ENCODE measurements around the gene FBXL17.
"Not testable (repeated sequence)": the region's sequence is repeated elsewhere in the genome, so short reads cannot be mapped to it uniquely, and the experiment has no call there.

Gene FBXL17

DNA sequence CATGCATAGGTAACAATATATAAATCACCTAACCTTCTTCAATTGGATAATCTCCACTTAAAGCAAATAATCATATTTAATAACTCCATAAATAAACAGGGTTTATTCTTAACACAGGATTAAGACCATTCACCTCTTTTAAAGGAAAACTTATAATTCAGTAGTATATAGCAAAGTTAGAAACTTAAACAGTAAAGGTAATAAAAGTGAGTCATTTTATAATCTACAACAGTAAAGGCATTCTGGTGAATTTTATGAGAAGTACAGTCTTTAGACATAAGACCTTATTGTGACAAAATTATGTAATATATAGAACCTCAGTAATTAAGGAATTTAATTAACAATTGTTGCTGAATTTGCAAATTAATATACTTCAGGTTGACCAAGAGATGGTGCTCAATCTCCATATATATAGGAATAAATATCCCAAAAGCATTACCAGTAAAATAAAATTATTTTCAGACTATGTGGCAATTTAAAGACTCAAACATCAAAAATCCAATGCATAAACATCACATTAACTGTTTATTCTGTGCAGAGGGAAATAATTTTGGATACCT is 84.8 kb downstream of the FBXL17 start:
- DNase-seq, result no peak

DNA sequence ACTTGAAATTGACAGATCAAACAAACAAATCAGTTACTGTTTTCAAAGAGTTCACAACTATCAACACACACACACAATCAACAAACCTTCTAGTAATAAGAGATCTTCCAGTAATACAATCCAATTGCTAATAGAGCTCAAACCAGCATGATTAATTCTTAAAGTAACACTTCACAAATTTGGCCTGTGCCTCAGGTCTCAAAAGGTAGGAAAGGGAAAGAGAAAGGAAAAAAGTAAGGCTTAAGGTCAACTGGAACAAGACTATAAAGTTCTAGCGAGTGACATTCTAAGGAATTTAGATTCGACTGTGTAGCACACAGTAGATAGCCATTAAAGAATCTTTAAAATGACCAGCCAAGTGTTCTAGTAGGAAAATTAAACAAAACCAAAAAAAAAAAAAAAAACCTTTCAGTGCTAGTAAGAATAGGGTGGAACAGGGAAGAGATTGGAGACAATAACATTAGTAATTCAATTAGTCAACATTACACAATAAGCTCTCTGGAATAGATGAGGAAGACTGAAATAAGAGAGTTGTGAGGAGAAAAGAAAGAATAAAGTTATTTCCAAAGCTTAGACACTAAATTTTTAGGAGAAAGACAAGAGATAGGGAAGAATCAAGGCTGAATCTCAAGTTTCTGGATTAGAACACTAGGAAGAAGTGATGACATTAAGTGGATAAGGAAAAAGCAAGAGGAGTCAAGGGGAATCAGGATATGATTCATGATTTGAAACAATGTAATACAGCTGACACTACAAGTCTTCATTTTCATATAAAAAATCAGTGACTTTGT is 86.1 kb downstream of the FBXL17 start:
- DNase-seq, result no peak

DNA sequence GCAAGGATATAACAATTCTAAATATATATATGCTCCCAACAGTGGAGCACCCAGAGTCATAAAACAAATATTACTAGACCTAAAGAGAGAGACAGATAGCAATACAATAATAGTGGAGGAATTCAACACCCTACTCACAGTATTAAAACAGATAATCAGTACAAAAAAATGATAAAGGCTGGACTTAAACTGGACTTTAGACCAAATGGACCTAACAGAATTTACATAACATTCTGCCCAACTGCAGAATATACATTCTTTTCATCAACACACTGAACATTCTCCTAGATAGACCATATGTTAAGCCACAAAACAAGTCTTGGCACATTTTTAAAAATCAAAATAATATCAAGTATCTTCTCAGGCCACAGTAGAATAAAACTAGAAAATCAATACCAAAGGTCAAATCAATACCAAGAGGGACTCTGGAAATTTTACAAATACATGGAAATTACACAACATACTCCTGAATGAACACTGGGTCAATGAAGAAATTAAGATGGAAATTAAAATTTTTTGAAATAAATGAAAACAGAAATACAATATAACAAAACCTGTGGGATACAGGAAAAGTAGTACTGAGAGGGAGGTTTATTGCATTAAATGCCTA is 100.8 kb downstream of the FBXL17 start:
- no peak for DNase-seq

DNA sequence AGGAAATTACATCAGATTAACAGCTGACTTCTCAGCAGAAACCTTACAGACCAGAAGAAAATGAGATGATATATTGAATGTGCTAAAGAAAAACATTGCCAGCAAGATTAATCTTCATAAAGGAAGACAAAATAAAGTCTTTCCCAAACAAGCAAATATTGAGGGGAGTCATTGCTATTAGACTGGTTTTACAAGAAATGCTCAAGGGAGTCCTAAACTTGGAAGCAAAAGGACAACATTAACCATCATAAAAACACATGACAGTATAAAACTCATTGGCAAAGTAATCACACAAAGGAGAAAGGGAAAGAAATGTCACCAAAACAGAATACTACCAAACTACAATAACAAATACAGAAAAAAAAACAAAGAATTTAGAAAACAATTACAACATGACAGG is 101.7 kb downstream of the FBXL17 start:
- DNase-seq, result no peak

DNA sequence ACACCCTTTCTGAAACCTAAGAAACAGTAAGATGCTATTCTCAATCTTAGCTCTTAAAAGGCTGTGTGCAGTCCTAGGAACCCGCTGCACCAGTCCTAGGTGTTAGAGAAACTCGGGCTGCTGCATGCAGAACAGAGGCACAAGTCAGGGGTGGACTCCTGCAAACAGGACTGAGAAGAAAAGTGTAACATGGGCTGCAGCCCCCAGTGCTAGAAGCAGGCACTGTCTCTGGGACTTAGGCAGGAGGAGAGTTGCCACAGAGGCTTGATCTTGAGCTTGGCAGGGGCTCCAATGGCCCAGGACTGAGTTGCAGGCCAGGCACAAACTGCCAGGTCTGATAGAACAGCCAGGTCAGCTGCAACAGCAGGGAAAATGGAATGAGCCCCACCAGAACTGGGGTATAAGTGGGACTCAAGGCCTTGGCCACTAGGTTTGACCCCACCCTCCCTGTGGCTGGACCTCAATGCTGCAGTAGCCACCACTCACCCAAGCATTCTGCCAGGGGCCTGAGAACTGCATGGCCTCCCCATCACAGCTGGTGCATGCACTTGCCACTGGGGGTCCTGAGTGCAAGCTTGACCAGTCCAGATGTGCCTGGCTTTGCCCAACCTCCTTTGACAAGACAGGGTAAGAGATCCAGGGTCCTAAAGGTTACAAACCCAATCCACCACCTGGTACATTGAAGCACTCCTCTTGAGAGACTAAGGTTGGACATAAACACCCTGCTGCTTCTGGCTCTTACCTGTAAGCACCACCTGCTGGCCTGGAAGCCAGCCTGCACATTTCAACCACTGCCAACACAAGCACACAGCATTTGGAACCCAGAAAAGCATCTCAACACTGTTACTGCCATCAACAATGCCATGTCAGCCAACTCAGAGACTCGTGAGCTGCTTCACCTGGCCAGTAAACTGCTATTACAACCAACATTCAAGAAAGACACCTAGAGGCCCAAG is 103.3 kb downstream of the FBXL17 start:
- DNase-seq, result no peak

DNA sequence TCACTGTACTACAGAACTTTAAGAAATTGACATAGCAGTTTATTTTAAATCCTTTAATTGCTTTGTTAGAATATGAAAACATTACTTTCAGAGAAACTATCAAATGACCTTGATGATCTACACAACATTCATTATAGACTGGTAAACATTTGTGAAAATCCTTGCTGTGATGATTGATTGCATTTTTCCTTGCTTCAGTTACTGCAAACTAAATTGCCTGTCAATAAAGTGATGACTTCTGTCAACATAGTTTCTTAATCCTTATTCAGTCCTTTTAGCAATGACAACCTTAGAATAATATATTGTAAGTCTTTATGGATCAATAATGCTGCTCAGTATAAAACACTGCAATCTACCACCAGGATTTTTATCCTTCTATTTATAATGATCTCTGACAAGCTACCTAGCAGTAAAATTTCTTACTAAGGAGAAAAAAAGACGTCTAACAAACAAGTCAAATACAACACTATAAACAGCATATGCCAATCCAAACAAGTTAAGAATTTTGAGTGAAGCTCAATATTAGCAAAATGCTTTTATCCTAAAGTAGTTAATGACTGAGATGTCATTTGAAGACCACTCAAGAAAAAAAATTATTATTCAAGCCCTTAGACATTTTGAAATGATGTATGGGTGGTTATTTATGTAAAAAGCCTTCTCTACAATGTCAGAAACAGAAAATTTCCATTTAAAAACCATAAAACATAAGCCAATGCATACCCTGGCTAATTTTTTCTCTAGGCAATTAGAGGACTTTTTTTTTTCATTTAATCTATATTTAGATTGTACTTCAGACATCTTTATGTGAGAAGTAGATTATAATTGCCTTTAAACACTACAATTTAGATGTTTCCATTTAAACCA is 105.5 kb downstream of the FBXL17 start:
- no peak for DNase-seq

DNA sequence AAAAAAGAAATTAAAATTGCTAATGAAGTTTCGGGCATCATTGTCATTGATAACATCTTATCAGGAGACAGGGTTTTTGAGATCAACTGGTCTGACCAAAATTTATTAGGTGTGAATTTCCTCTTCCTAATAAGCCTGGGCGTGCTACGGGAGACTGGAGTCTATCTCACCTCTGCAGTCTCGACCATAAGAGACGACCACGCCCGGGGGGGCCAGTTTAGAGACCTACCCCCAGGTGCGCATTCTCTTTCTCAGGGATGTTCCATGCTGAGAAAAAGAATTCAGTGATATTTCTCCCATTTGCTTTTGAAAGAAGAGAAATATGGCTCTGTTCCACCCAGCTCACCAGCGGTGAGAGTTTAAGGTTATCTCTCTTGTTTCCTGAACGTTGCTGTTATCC is 107.8 kb downstream of the FBXL17 start:
- not testable (repeated sequence) for DNase-seq

DNA sequence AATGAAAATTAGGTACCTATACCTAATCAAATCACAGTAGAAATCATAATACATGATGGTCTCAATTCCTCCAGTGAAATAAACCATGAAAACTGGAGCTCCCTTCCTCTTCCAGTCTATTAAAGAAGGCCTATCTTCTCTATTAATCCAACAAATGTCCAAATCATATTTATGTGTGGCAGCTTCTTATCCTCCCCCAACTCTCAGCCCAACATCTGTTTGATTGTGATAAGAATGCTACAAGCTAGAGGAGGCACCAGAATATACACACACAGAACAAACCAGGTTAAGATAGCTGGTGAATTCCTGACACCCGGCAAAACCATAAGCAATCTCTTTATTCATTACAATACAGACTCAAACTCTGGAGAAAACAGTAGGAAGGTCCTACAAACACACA is 110.8 kb downstream of the FBXL17 start:
- no peak for DNase-seq

DNA sequence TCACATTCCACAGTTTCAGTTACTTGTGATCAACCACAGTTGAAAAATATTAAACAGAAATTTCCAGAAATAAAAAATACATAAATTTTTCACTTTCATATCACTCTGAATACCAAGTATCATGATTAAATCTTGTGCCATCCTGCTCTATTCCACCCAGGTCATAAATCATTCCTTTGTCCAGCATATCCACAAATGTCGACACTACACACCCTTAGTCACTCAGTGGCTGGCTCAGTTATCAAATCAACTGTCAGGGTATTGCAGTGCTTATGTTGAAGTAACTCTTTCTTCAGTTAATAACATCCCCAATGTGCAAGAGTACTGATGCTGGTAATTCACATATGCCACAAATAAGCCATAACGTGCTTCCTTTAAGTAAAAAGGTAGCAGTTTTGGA is 115.7 kb downstream of the FBXL17 start:
- DNase-seq, result no peak

DNA sequence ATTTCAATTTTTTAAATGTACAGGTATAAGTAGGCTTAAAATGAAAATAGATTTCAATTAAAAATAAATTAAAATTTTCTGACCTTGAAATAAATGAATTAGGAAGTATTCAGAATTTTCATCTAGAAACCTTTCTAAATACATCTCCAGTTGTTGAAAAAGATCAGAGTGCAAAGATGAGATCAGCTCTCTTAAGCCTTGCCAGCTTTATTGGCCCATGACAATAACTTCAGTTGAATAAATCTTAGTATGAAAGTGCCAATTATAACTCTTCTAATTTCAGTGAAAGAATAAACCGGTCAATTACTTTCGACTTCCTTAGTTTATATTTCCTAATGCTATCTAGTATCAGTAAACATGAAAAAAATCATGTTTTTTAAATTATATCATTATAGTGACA is 117.4 kb downstream of the FBXL17 start:
- no peak for DNase-seq

DNA sequence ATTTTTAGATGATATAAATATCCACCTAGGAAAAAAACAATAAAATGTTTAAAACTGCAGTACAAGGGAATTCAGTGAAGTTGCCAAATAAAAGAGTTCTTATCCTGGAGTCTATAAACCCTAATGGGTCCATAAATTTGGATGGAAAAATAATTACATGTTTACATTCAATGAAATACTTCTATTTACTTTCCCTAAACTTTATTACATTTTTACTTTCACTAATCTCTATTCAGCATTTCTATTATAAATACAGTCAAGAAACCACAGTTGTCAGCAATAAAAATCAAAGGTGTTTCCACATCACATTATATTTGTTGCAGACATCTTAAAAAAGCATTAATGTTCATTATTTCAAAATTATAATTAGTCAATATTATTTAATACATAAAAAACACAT is 118.6 kb downstream of the FBXL17 start:
- DNase-seq, result no peak

DNA sequence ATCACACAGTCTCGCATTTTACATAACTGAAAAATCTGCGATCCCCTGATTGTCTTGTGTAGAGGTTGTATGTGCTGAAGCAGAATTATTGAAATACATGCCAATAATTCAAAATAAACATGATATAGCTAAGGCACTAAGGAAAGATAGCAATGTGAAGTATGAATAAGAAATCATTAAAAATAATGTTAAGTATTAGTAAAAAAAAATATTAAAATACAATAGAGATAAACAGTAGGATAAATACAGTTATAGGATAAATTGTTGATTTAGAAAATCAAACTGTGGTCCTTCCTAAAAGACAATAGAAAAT is 121.1 kb downstream of the FBXL17 start:
- no peak for DNase-seq

DNA sequence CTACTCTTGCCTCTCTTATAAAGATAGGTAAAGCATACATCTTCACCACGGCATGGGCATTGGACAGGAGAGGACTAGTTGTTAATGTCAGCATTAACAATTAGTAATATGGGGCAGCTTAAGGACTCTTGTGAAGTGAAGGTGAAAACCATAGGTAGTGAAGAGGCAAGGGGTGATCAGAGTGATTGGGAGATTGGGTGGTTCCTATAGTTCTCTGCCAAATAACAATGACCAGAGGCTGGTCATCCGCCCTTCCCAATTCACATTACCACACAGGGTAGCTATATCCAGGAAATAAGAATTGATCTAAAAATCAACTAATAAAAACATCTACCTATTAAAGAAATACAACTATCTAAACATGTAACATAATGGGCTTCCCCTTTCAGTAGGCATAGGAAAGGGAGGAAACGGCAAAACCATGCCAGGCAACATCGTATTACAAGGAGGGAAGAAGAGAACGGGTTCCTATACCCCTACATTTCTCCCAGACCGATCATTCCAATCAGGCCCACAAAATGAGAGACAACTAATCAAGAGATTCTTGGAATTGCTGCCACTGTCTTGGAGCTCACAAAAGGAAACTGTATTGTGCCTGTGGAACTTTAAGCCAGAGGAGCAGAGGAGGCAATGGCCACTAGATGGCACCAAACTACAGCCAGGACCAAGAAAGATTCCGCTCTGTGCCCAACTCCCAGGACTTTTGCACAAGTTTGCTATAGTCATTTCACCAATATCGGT is 121.6 kb downstream of the FBXL17 start:
- DNase-seq, result peak; percentile 80

DNA sequence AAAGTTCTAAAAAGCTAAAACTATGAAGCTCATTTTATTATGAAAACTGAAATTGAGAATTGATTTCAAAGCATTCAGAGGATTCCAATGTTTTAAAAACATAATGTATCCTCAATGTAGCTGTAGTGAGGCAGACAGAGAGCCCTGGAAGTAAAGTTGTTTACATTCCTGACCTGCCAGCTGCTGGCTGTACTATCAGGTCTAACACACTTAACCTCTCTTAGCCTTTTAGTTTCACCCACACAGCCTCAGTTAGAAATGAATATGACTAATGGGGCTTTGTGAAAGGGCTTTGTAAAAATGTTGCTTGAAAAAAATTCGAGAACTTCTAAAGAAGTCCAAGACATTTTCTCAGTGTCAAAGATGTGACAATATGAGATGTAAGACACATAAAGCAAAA is 122.6 kb downstream of the FBXL17 start:
- no peak for DNase-seq

DNA sequence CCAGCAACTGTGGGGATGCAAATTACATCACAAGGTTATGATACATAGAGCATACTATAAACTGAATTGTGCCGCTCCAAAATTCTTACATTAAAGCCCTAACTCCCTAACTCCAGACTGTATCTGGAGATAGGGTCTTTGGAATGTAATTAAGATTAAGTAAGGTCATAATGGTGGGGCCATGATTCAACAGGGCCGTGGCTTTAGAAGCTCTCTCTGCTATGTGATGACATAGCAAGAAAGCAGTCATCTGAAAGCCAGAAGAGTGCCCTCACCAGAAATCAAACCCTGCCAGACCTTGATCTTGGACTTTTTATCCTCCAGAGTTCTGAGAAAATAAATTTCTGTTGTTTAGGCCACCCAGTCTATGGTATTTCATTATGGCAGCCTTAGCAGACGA is 123.9 kb downstream of the FBXL17 start:
- no peak for DNase-seq

DNA sequence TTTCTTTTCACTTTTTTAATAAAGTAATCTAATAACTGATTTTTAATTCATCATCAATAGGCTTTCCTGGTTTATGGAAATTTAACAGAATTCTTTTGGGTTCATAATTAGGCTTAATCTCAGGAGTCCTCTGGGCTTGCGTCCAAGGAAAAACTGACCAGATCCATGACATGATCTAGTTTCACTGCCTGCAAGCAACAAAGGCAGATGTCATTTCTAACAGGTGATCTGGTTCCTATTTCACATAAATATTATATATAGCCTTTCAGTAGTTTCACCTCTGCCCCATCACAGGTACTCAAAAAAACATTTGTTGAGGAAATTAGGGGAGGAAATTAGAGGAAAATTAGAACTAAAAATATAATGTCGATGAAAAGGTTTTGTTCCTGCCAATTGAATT is 126.4 kb downstream of the FBXL17 start:
- no peak for DNase-seq

DNA sequence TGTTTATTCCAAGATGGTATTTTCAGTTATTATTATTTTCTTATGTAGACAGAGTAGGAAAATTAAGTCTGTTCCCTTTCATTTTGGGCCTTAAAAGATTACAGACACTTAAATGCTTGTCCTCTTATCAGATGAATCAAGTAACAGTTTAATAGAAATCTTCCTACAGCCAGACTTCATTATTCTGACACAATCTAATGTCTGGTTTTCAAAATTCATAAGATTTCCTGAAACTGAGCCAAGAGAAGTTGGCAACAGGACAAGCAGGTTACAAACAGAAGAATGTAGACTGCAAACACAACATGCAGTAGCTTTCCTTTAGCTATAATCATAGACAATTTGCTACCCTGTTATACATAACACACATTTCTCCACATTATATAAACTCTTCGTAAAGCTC is 130.5 kb downstream of the FBXL17 start:
- no peak for DNase-seq

DNA sequence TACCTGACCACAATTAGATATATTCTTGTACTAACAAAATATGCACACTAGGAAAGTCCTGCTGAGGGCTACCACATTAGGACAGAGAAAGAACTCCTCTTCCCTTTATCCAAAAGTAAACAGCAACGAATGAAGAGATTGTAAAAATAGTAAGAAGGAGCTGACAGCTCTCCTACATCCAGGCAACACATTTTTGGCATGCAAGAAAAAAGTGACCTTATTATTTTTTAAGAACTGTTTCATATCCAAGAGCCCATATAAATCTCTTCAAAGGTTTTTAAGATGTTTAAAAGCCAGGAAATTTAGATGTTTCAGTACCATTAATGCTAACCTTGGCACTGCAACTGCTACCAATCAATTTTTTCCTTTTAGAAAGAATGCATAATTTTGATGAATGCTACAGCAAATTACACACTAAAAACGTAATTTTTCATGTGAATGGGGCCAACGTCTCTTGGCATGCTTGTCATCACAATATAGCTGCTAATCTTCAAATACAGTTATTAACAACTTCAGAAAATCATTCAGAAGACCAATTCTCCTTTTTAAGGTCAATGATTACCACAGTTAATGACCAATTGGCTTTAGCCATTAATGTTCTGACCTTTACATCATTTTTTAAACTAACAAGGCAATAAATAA is 132.0 kb downstream of the FBXL17 start:
- no peak for DNase-seq

DNA sequence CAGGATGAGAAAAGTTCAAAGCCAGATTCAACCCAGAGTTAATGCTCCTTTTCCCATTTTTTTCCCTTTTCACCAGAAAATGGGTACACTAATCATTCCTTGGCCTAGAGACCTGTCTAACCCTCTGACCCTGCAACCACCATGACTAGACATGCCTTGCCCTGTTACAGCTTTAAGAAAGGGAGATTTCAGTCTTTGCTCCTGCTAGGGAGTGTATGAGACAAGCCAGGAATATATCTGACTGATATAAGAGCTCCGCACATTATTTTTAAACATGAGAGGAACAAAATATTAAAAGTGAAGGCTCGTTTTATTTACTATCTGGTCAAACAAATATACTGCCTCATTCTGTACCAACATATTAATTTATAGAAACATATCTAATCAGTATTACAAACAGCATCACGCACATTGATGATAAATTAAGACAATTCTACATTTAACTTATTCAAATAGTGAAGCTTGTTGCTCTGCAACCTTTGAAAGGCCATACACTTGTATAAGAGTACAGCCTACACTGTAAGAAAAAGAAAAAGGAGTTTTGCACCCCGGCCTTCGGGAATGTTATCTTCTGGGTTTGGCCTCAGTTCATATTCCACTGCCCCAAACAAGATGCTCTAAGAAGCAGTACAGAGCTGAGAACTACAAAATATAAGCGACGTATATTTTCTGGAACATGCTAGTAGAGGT is 132.7 kb downstream of the FBXL17 start:
- no peak for DNase-seq

All from NCI-H82 (cell line).